Measurements from ENCODE around the gene MTUS2. TPM values are rescaled to one million over a fixed set of nuclear protein-coding genes. Genes with fewer than 3 reads are reported as not detected.

The MTUS2 gene
- total RNA-seq, 1 donor from 2014 or later, result 6.8 TPM

- H3K27ac Mint-ChIP-seq (ENCODE audit: unreplicated experiment), result no peak overlapping the region
- H3K4me1 Mint-ChIP-seq (ENCODE audit: low read depth, unreplicated experiment), result peaks cover 15% of the 10 kb centered on the region
- no peak for TF ChIP-seq CTCF (IDR thresholded peaks at IDR 0.05; ENCODE audit: partially characterized antibody, unreplicated experiment)
Measured at GRCh38 chr13:29543230-29544215, 723.4 kb downstream of the MTUS2 start.

GRCh38 chr13:29545988-29546387, 725.8 kb downstream of the MTUS2 start:
- no peak for DNase-seq
- TF ChIP-seq CTCF (IDR thresholded peaks at IDR 0.05; ENCODE audit: partially characterized antibody, unreplicated experiment), result no peak
- Mint-ChIP-seq H3K4me1 (ENCODE audit: low read depth, unreplicated experiment) (peaks cover 3% of the 10 kb centered on the region), H3K36me3 (ENCODE audit: unreplicated experiment) (peaks cover 11% of the 10 kb centered on the region), H3K27ac (ENCODE audit: unreplicated experiment) (no peak overlapping the region), H3K27me3 (ENCODE audit: unreplicated experiment) (peaks cover 1% of the 10 kb centered on the region), H3K4me3 (ENCODE audit: unreplicated experiment) (no peak overlapping the region), H3K9me3 (ENCODE audit: unreplicated experiment) (peaks cover 4% of the 10 kb centered on the region)

More at GRCh38 chr13:29543230-29544215, 723.4 kb downstream of the MTUS2 start:
- DNase-seq, result no peak
- Mint-ChIP-seq H3K4me3 (ENCODE audit: unreplicated experiment) (no peak overlapping the region), H3K36me3 (ENCODE audit: unreplicated experiment) (peaks cover 7% of the 10 kb centered on the region), H3K9me3 (ENCODE audit: unreplicated experiment) (peaks cover 4% of the 10 kb centered on the region), H3K27me3 (ENCODE audit: unreplicated experiment) (peaks cover 3% of the 10 kb centered on the region)

GRCh38 chr13:29546662-29547061, 726.5 kb downstream of the MTUS2 start:
- peaks cover 2% of the 10 kb centered on the region for H3K9me3 Mint-ChIP-seq (ENCODE audit: unreplicated experiment)
- no peak for TF ChIP-seq CTCF (IDR thresholded peaks at IDR 0.05; ENCODE audit: partially characterized antibody, unreplicated experiment)
- peaks cover 3% of the 10 kb centered on the region for H3K4me1 Mint-ChIP-seq (ENCODE audit: low read depth, unreplicated experiment)
- H3K4me3 Mint-ChIP-seq (ENCODE audit: unreplicated experiment), result no peak overlapping the region
- H3K27me3 Mint-ChIP-seq (ENCODE audit: unreplicated experiment), result no peaks in the 10 kb centered on the region
- H3K27ac Mint-ChIP-seq (ENCODE audit: unreplicated experiment), result no peak overlapping the region
- no peak for DNase-seq
- peaks cover 13% of the 10 kb centered on the region for H3K36me3 Mint-ChIP-seq (ENCODE audit: unreplicated experiment)

GRCh38 chr13:29547153-29547552, 727.0 kb downstream of the MTUS2 start:
- no peaks in the 10 kb centered on the region for H3K27me3 Mint-ChIP-seq (ENCODE audit: unreplicated experiment)
- no peak overlapping the region for H3K4me3 Mint-ChIP-seq (ENCODE audit: unreplicated experiment)
- H3K4me1 Mint-ChIP-seq (ENCODE audit: low read depth, unreplicated experiment), result peaks cover 3% of the 10 kb centered on the region
- no peak overlapping the region for H3K27ac Mint-ChIP-seq (ENCODE audit: unreplicated experiment)
- no peak for DNase-seq
- TF ChIP-seq CTCF (IDR thresholded peaks at IDR 0.05; ENCODE audit: partially characterized antibody, unreplicated experiment), result no peak
- H3K9me3 Mint-ChIP-seq (ENCODE audit: unreplicated experiment), result peaks cover 2% of the 10 kb centered on the region
- H3K36me3 Mint-ChIP-seq (ENCODE audit: unreplicated experiment), result peaks cover 13% of the 10 kb centered on the region

GRCh38 chr13:29548722-29549121, 728.6 kb downstream of the MTUS2 start:
- H3K27ac Mint-ChIP-seq (ENCODE audit: unreplicated experiment), result no peak overlapping the region
- no peaks in the 10 kb centered on the region for H3K27me3 Mint-ChIP-seq (ENCODE audit: unreplicated experiment)
- peaks cover 2% of the 10 kb centered on the region for H3K9me3 Mint-ChIP-seq (ENCODE audit: unreplicated experiment)
- TF ChIP-seq CTCF (IDR thresholded peaks at IDR 0.05; ENCODE audit: partially characterized antibody, unreplicated experiment), result no peak
- H3K36me3 Mint-ChIP-seq (ENCODE audit: unreplicated experiment), result peaks cover 13% of the 10 kb centered on the region
- no peak overlapping the region for H3K4me3 Mint-ChIP-seq (ENCODE audit: unreplicated experiment)
- DNase-seq, result no peak
- peaks cover 3% of the 10 kb centered on the region for H3K4me1 Mint-ChIP-seq (ENCODE audit: low read depth, unreplicated experiment)

All from glutamatergic neuron (in vitro differentiated cells).